GM19099 (cell line): ENCODE data around the gene TUT4.
A peak's percentile ranks its signal among the peaks of the same experiment; 100 is the strongest.

Experiments used
- POLR2A ChIP-seq: IDR thresholded peaks from 3 replicates; pipeline ENCODE4 v1.6.1; 2011; ENCODE audit warnings: low read depth; ENCODE audit not compliant: insufficient read length; ENCODE audit errors: extremely low read depth

Gene TUT4

GRCh38 chr1:52579415-52579814 lies 26.5 kb upstream of the TUT4 start:
- no peak for TF ChIP-seq POLR2A

GRCh38 chr1:52576074-52576473 lies 23.2 kb upstream of the TUT4 start:
- no peak for TF ChIP-seq POLR2A

- no peak for TF ChIP-seq POLR2A
Measured at GRCh38 chr1:52574594-52574993, 21.7 kb upstream of the TUT4 start.

GRCh38 chr1:52572387-52572786 lies 19.5 kb upstream of the TUT4 start:
- no peak for TF ChIP-seq POLR2A

- no peak for TF ChIP-seq POLR2A
Measured at GRCh38 chr1:52571783-52572182, 18.9 kb upstream of the TUT4 start.

GRCh38 chr1:52569449-52570210 lies 16.7 kb upstream of the TUT4 start:
- TF ChIP-seq POLR2A = no peak

- no peak for TF ChIP-seq POLR2A
Measured at GRCh38 chr1:52567943-52568342, 15.1 kb upstream of the TUT4 start.

- no peak for TF ChIP-seq POLR2A
Measured at GRCh38 chr1:52562766-52563165, 9.9 kb upstream of the TUT4 start.

- no peak for TF ChIP-seq POLR2A
Measured at GRCh38 chr1:52559875-52560274, 7.0 kb upstream of the TUT4 start.

GRCh38 chr1:52558941-52559340 lies 6.0 kb upstream of the TUT4 start:
- TF ChIP-seq POLR2A = no peak

GRCh38 chr1:52556641-52557360 lies 3.9 kb upstream of the TUT4 start:
- TF ChIP-seq POLR2A = no peak

- TF ChIP-seq POLR2A = no peak
Measured at GRCh38 chr1:52554756-52555155, 1.9 kb upstream of the TUT4 start.

- TF ChIP-seq POLR2A = no peak
Measured at GRCh38 chr1:52554267-52554640, 1.4 kb upstream of the TUT4 start.

GRCh38 chr1:52553362-52554266 lies 722 bp upstream of the TUT4 start:
- TF ChIP-seq POLR2A = peak; percentile 63

- no peak for TF ChIP-seq POLR2A
Measured at GRCh38 chr1:52552236-52552504, 722 bp downstream of the TUT4 start.
